Hematopoietic multipotent progenitor cell treated with erythropoietin and hydrocortisone succinate and interleukin-3 and kit ligand, for 15 days (in vitro differentiated cells): ENCODE data around the gene ARHGAP26.
A peak's percentile ranks its signal among the peaks of the same experiment; 100 is the strongest.
"Not testable (repeated sequence)": the region's sequence is repeated elsewhere in the genome, so short reads cannot be mapped to it uniquely, and the experiment has no call there.

Source experiments
- DNase-seq: peaks from one replicate; pipeline ENCODE4 v3.0.0-alpha.2; 2015; ENCODE audit warnings: low spot score

ARHGAP26 gene

DNA sequence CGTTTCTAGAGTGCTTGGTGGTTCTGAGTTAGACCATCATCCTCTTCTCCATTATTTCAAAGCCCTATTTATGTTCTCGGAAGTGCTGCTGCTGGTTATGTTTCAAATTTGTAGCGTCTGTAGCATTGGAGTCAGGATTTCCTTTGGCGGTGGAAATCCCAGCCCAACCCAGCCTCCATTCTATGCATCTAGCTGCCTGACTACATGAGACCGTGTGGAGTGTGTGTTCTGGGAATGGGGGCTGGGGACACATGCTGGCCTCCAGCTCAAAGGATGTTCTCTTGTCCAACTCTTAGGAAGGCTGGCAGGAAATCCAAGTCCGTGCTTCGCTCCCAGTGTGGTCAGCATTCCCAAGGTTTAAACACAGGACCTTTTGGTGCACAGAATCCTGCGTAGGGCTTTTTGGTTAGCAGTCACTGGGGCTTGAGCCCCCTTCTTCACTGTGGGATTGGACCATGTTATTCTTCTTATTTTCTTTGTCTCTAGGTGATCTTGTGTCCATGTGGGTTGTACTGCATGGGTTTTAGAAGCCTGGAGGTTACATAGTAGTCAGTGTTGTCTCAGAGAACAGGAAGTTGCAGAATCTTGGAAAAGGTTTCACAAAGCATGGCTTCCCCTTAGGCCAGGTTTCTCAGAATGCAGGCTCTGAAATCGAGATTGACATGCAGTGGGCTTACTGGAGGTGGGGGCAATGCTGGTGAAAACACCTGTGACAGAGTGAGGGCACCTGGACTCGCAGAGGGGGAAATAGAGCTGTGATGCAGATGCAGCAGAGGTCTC is 132.2 kb downstream of the ARHGAP26 start:
- DNase-seq: no peak

GRCh38 chr5:142904416-142904815 is 134.2 kb downstream of the ARHGAP26 start:
- DNase-seq: no peak

DNA sequence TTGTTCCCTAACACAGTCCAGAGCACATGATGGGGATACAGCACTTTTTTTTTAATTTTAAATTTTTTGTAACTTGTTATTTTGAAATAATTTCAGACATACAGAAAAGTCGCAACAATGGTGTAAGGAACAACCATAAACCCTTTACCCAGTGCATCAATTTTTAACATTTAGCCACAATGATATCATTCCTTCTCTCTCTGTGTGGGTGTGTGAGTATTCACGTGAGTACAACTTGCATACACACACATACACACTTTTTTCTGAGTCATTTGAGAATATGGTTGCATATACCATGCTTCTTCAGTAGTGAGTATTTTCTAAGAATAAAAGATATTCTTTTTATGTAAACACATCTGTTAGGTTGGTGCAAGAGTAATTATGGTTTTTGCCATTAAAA is 135.2 kb downstream of the ARHGAP26 start:
- no peak for DNase-seq

DNA sequence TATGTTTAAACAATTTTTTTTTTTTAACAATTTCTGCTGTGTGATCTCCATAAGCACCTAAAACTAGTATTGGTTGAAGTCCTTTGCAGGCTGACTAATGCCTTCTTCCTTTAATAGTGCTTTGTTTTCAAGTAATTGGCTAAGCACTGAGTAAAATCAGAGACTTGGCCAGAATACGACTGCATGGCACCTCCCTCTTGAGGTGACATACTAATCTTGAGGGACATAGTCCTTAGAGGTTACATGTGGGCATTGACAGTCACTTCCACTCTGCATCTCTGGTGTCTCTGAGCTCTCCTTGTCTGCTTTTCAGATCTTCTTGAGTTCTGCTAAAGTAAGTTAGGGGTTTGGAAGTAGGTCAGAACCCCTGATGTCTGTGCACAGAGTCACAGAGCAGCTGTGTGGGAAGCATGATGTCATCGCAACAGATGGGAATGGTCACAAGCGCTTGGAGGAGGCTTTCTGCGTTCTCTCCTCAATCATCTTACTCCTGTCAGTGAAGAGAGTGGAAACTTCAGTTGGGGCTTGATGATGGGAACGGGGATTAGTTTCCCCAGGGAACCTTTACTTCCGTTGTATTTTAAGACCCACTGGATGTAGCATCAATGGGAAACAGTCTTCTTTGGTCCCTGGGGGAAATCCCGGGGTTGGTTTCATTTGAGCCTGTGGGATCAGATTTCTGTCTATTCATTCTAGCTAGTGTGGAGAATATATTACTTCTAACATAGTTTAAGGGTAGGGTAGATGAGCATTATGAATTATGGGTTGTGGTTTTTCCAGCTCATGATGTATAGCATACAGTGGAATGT is 136.9 kb downstream of the ARHGAP26 start:
- DNase-seq: no peak

GRCh38 chr5:142908659-142909058 is 138.5 kb downstream of the ARHGAP26 start:
- no peak for DNase-seq

GRCh38 chr5:142910128-142910527 is 140.0 kb downstream of the ARHGAP26 start:
- DNase-seq: no peak

GRCh38 chr5:142911170-142911569 is 141.0 kb downstream of the ARHGAP26 start:
- DNase-seq: no peak

- DNase-seq: no peak
Measured at GRCh38 chr5:142911775-142912174, 141.6 kb downstream of the ARHGAP26 start.

- no peak for DNase-seq
Measured at GRCh38 chr5:142913728-142914338, 143.7 kb downstream of the ARHGAP26 start.

- DNase-seq: no peak
Measured at GRCh38 chr5:142915038-142915437, 144.9 kb downstream of the ARHGAP26 start.

DNA sequence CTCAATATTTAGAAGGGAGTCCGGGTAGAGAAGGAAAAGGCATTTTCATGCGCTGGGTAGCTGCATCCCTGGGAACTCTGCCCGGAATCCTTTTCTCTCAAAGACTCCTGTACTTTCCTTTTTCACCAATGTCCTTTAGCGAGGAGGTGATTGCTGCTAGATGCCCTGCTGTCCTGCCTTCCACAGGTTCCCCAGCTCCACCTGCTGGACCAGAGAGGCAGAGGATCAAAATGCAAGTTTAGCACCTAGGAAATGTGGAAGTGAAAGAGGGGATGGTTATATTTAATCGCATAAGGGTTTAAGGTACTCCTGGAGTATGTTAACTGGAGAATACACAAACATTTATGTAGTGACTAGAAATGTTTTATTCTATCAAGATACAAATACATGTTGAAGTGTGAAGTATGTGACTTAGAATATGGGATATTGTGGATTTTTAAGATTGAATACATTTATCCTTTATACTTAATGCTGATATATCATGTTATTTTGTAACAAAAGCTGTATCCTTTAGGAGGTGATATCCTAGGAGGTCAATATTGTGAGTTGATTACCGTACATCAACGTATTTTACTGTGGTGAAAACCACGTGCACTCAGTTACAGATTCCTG is 145.7 kb downstream of the ARHGAP26 start:
- no peak for DNase-seq

DNA sequence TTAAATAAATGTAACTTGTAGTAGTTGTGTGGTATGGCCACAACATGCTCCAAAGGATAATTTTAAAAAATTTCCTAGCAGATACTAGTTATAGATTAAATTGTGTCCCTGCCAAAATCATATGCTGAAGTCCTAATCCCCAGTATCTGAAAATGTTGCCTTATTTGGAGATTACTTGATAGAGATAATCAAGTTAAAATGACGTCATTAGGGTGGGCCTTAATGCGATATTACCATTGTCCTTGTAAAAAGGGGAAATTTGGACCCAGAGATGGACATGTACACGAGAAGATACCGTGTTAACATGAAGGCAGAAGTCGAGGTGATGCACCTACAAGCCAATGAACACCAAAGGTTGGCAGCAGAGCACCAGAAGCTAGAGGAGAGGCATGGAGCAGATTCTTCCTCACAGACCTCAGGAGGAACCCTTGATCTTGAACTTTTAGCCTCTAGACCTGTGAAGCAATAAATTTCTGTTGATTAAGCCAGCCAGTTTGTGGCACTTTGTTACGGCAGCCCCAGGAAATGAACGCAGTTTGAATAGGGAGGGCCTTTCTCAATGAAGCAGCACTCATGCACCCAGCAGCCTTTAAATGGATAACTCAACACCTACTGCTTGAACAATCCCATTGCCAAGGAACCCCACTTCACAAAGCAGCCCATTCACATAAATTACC is 148.9 kb downstream of the ARHGAP26 start:
- no peak for DNase-seq

- DNase-seq: no peak
Measured at GRCh38 chr5:142920849-142921612, 150.9 kb downstream of the ARHGAP26 start.

- peak; percentile 11 for DNase-seq
Measured at GRCh38 chr5:142922223-142922952, 152.2 kb downstream of the ARHGAP26 start.

GRCh38 chr5:142924135-142924883 is 154.1 kb downstream of the ARHGAP26 start:
- DNase-seq: no peak

GRCh38 chr5:142925795-142926194 is 155.6 kb downstream of the ARHGAP26 start:
- no peak for DNase-seq

GRCh38 chr5:142926549-142926948 is 156.4 kb downstream of the ARHGAP26 start:
- DNase-seq: no peak

DNA sequence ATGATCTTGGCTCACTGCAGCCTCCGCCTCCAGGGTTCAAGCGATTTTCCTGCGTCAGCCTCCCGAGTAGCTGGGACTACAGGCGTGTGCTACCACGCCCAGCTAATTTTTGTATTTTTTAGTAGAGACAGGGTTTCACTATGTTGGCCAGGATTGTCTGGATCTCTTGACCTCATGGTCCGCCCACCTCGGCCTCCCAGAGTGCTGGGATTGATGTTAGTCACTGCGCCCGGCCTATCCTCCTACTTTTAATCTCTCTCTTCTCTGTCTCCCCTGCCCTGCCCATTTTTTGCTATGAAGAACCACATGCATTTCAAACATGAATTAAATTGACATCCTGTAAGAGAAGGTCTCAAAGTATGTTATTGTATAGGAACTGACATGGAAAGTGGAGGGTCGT is 158.8 kb downstream of the ARHGAP26 start:
- DNase-seq: not testable (repeated sequence)

DNA sequence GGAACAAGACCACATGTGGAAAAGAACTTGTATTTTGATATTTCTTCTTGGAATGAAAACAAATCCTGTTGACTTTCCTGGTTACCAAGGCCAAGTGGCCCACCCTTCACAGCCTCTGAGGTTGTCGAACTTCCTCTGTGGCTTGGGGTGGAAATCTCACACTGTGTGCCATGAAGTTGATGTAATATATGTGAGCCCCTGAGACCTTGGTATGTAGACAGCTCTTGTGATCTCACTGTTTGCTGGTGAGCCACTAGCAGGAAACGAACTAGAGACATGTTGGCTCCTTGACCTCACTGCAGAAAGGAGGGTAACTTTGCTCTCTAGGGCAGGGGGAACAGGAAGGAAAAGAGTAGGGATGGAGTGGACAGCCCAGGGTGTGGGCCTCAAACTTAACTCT is 159.4 kb downstream of the ARHGAP26 start:
- no peak for DNase-seq
